IPS-18a (cell line): Measurements from ENCODE around the gene LRP1B.

Experiments
- H3K27ac ChIP-seq: one replicate; pipeline ENCODE4 v1.5.1; 2013; ENCODE audit warnings: low read length
- H3K27me3 ChIP-seq: one replicate; pipeline ENCODE4 v1.6.1; 2013; ENCODE audit warnings: mild to moderate bottlenecking, low read length; ENCODE audit not compliant: control insufficient read depth, insufficient read depth
- H3K36me3 ChIP-seq: one replicate; pipeline ENCODE4 v1.6.1; 2013; ENCODE audit warnings: low read depth, low read length; ENCODE audit not compliant: control insufficient read depth
- H3K4me1 ChIP-seq: one replicate; pipeline ENCODE4 v1.6.1; 2013; ENCODE audit warnings: low read depth, low read length; ENCODE audit not compliant: control insufficient read depth
- H3K4me3 ChIP-seq: one replicate; pipeline ENCODE4 v1.5.1; 2013; ENCODE audit warnings: low read length
- H3K9ac ChIP-seq: one replicate; pipeline ENCODE4 v1.6.1; 2013; ENCODE audit warnings: mild to moderate bottlenecking, low read length, moderate library complexity
- H3K9me3 ChIP-seq: one replicate; pipeline ENCODE4 v1.6.1; 2013; ENCODE audit warnings: low read depth, low read length; ENCODE audit not compliant: control insufficient read depth

The LRP1B gene

DNA sequence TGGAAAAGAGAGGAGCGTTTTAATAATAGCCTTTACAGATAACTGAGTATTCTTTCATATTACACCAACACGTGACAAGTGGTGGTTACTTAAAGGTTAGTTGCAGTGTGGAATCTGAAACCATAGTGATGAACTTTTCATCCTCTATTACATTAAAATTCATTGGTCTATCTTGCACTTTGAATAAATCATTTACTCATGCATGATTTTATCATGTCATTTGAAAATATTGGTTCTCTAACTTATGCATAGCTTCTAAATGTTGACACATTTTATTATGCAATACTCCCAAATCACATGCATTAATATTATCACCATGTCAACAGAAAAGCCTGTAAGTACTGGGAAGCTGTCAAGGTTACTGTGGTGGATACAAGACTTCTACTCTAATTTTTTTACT, 1432.2 kb downstream of the LRP1B start:
- H3K4me1 ChIP-seq, result no peaks in the 10 kb centered on the region
- no peaks in the 10 kb centered on the region for H3K27me3 ChIP-seq
- H3K36me3 ChIP-seq, result no peaks in the 10 kb centered on the region
- H3K27ac ChIP-seq, result no peak overlapping the region
- H3K9ac ChIP-seq, result no peak overlapping the region
- H3K4me3 ChIP-seq, result no peak overlapping the region
- H3K9me3 ChIP-seq, result no peaks in the 10 kb centered on the region

DNA sequence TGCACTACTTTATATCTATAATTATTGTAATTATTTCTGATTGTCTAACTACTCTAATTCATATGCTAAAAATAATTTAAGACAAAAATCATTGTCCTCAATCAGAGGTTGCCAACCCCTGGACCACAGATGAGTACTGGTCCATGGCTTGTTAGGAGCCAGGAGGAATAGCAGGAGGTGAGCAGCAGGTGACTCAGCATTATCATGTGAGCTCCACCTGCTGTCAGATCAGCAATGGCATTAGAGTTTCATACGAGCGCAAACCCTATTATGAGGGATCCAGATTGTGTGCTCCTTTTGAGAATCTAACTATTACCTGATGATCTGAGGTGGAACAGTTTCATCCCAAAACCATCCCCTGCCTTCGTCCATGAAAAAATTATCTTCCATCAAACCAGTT, 1434.4 kb downstream of the LRP1B start:
- H3K9ac ChIP-seq, result no peak overlapping the region
- H3K36me3 ChIP-seq, result no peaks in the 10 kb centered on the region
- H3K4me3 ChIP-seq, result no peak overlapping the region
- H3K9me3 ChIP-seq, result no peaks in the 10 kb centered on the region
- no peak overlapping the region for H3K27ac ChIP-seq
- H3K27me3 ChIP-seq, result no peaks in the 10 kb centered on the region
- H3K4me1 ChIP-seq, result no peaks in the 10 kb centered on the region

DNA sequence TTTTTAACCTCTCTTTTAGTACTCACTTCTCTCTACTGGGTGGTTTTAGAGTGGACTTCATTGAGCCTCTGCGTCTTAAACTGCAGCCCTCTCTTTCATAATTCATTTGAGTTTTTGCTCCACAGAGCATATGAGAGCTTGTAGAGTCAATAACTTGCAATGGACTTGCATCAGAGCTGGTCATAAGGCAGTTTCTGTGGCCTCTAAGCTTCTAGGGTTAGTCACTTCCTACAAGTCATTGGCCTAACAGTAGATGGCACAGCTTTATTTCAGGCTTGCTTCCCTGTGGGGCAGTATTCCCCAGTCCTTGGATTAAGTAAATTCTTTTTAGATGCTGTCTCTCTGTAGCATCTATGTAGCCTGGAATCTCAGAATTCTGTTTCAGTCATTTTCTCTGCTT, 1435.7 kb downstream of the LRP1B start:
- Histone ChIP-seq H3K27ac (no peak overlapping the region), H3K9ac (no peak overlapping the region)

GRCh38 chr2:140687825-140688224, 1443.0 kb downstream of the LRP1B start:
- no peak overlapping the region for H3K9ac ChIP-seq
- no peaks in the 10 kb centered on the region for H3K27me3 ChIP-seq
- H3K4me1 ChIP-seq, result no peaks in the 10 kb centered on the region
- H3K4me3 ChIP-seq, result no peak overlapping the region
- H3K36me3 ChIP-seq, result no peaks in the 10 kb centered on the region
- no peak overlapping the region for H3K27ac ChIP-seq
- no peaks in the 10 kb centered on the region for H3K9me3 ChIP-seq

More for the DNA sequence above, 1435.7 kb downstream of the LRP1B start:
- no peak overlapping the region for H3K4me3 ChIP-seq
- no peaks in the 10 kb centered on the region for H3K36me3 ChIP-seq
- no peaks in the 10 kb centered on the region for H3K9me3 ChIP-seq
- H3K4me1 ChIP-seq, result no peaks in the 10 kb centered on the region
- no peaks in the 10 kb centered on the region for H3K27me3 ChIP-seq

- Histone ChIP-seq H3K9me3 (no peaks in the 10 kb centered on the region), H3K36me3 (no peaks in the 10 kb centered on the region), H3K27me3 (no peaks in the 10 kb centered on the region), H3K9ac (no peak overlapping the region), H3K27ac (no peak overlapping the region), H3K4me3 (no peak overlapping the region), H3K4me1 (no peaks in the 10 kb centered on the region)
Measured at GRCh38 chr2:140683658-140684057, 1447.2 kb downstream of the LRP1B start.

- Histone ChIP-seq H3K36me3 (no peaks in the 10 kb centered on the region), H3K9me3 (no peaks in the 10 kb centered on the region), H3K4me1 (no peaks in the 10 kb centered on the region), H3K4me3 (no peak overlapping the region), H3K27me3 (no peaks in the 10 kb centered on the region), H3K9ac (no peak overlapping the region), H3K27ac (no peak overlapping the region)
Measured at GRCh38 chr2:140680862-140681261, 1450.0 kb downstream of the LRP1B start.

DNA sequence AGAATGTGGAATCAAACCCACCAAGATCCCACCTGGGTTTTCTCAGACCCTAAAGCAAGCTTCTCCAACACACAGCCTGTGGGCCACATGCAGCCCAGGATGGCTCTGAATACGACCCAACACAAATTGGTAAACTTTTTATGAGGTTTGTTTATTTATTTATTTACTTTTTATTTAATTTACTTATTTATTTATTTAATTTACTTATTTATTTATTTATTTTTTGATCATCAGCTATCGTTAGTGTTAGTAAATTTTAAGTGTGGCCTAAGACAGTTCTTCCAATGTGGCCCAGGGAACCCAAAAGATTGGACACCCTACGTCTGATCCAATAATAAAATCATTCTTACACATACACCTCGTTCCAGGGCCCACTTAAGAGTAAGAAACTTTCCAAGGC, 1451.1 kb downstream of the LRP1B start:
- H3K9me3 ChIP-seq, result no peaks in the 10 kb centered on the region
- no peaks in the 10 kb centered on the region for H3K27me3 ChIP-seq
- H3K36me3 ChIP-seq, result no peaks in the 10 kb centered on the region
- H3K27ac ChIP-seq, result no peak overlapping the region
- H3K9ac ChIP-seq, result no peak overlapping the region
- no peaks in the 10 kb centered on the region for H3K4me1 ChIP-seq
- H3K4me3 ChIP-seq, result no peak overlapping the region

DNA sequence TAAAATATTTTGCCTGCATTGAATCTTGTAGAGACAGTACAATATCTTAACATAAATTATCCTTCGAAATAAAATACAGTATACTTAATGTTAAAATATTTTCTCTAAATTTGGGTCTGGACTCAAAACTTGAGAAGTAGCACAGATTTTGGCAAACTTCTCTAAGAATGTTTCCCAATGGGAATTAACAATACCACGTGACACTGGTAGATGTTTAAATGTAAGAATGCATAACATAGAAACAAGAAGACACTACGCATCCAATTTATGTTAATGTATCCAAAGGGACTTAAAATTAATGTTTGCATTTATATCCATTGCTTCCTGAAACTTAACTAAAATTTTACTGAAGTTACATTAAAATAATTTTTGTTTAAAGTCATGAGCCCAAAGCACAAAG, 1460.9 kb downstream of the LRP1B start:
- Histone ChIP-seq H3K9ac (no peak overlapping the region), H3K4me3 (no peak overlapping the region), H3K27ac (no peak overlapping the region), H3K36me3 (no peaks in the 10 kb centered on the region), H3K9me3 (no peaks in the 10 kb centered on the region), H3K27me3 (no peaks in the 10 kb centered on the region), H3K4me1 (no peaks in the 10 kb centered on the region)

DNA sequence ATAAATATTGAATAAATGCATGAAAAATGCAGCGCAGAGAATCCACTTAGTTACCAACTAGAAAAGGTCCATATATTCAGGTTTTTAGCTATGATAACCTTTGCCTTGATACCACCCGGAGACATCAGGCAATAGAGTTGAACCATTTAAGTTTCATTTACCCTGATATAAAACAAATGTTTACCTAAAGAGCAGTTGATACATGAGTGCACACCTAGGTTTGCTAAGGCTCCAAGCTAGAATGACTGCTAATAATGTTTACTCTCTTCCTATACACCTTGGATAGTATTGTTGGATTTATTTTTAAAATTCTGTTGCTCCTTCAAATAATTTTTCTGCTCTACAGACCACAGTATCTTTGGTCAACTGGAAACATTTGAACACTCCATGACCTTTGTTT, 1463.6 kb downstream of the LRP1B start:
- Histone ChIP-seq H3K27me3 (no peaks in the 10 kb centered on the region), H3K4me3 (no peak overlapping the region)

GRCh38 chr2:140662504-140662903, 1468.3 kb downstream of the LRP1B start:
- H3K36me3 ChIP-seq, result no peaks in the 10 kb centered on the region
- no peaks in the 10 kb centered on the region for H3K4me1 ChIP-seq
- H3K27me3 ChIP-seq, result no peaks in the 10 kb centered on the region
- H3K9me3 ChIP-seq, result no peaks in the 10 kb centered on the region
- no peak overlapping the region for H3K9ac ChIP-seq
- no peak overlapping the region for H3K4me3 ChIP-seq
- H3K27ac ChIP-seq, result no peak overlapping the region

More for the DNA sequence above, 1463.6 kb downstream of the LRP1B start:
- Histone ChIP-seq H3K27ac (no peak overlapping the region), H3K4me1 (no peaks in the 10 kb centered on the region), H3K9me3 (no peaks in the 10 kb centered on the region), H3K36me3 (no peaks in the 10 kb centered on the region), H3K9ac (no peak overlapping the region)

GRCh38 chr2:140658760-140659692, 1471.8 kb downstream of the LRP1B start:
- H3K4me1 ChIP-seq, result no peaks in the 10 kb centered on the region
- no peak overlapping the region for H3K4me3 ChIP-seq
- H3K9ac ChIP-seq, result no peak overlapping the region
- no peaks in the 10 kb centered on the region for H3K9me3 ChIP-seq
- no peaks in the 10 kb centered on the region for H3K27me3 ChIP-seq
- H3K27ac ChIP-seq, result no peak overlapping the region
- H3K36me3 ChIP-seq, result no peaks in the 10 kb centered on the region

- Histone ChIP-seq H3K27me3 (no peaks in the 10 kb centered on the region), H3K4me1 (no peaks in the 10 kb centered on the region), H3K4me3 (no peak overlapping the region), H3K9me3 (no peaks in the 10 kb centered on the region), H3K9ac (no peak overlapping the region), H3K36me3 (no peaks in the 10 kb centered on the region), H3K27ac (no peak overlapping the region)
Measured at GRCh38 chr2:140657657-140658056, 1473.2 kb downstream of the LRP1B start.
